ENCODE measurements around the gene NPPB. TPM values are rescaled to one million over a fixed set of nuclear protein-coding genes. Genes with fewer than 3 reads are reported as not detected.

Gene NPPB
- total RNA-seq, 1 donor: not detected

GRCh38 chr1:11888877-11889208 lies 30.1 kb upstream of the NPPB start:
- Histone ChIP-seq H3K27me3 (ENCODE audit: insufficient read depth, low read length) (peaks cover 5% of the 10 kb centered on the region), H3K9me3 (ENCODE audit: low read depth, low read length) (no peaks in the 10 kb centered on the region), H3K4me3 (ENCODE audit: insufficient read depth, low read length) (no peak overlapping the region), H3K4me1 (ENCODE audit: insufficient read depth, low read length) (no peaks in the 10 kb centered on the region), H3K27ac (ENCODE audit: low read depth, low read length) (no peak overlapping the region), H3K4me2 (ENCODE audit: insufficient read depth, low read length) (no peak overlapping the region), H2AFZ (ENCODE audit: low read length) (no peak overlapping the region), H3K79me2 (ENCODE audit: insufficient read depth, low read length) (no peaks in the 10 kb centered on the region), H3K36me3 (ENCODE audit: insufficient read depth, low read length) (no peaks in the 10 kb centered on the region), H4K20me1 (ENCODE audit: insufficient read depth, low read length) (no peaks in the 10 kb centered on the region)
- no peak for TF ChIP-seq CTCF (IDR thresholded peaks at IDR 0.05; ENCODE audit: extremely low read depth, low read depth, low read length)
- no peak for DNase-seq (ENCODE audit: insufficient read length, low spot score, missing footprints)

- Histone ChIP-seq H3K36me3 (ENCODE audit: insufficient read depth, low read length) (no peaks in the 10 kb centered on the region), H3K27me3 (ENCODE audit: insufficient read depth, low read length) (peaks cover 5% of the 10 kb centered on the region), H3K4me3 (ENCODE audit: insufficient read depth, low read length) (no peak overlapping the region), H3K79me2 (ENCODE audit: insufficient read depth, low read length) (no peaks in the 10 kb centered on the region), H3K9me3 (ENCODE audit: low read depth, low read length) (no peaks in the 10 kb centered on the region), H4K20me1 (ENCODE audit: insufficient read depth, low read length) (no peaks in the 10 kb centered on the region), H3K27ac (ENCODE audit: low read depth, low read length) (no peak overlapping the region), H3K4me2 (ENCODE audit: insufficient read depth, low read length) (no peak overlapping the region), H3K4me1 (ENCODE audit: insufficient read depth, low read length) (no peaks in the 10 kb centered on the region), H2AFZ (ENCODE audit: low read length) (no peak overlapping the region)
- no peak for TF ChIP-seq CTCF (IDR thresholded peaks at IDR 0.05; ENCODE audit: extremely low read depth, low read depth, low read length)
- DNase-seq (ENCODE audit: insufficient read length, low spot score, missing footprints): peak; percentile 67
These were observed 29.6 kb upstream of the NPPB start for GRCh38 chr1:11888206-11888876.

- H3K4me3 ChIP-seq (ENCODE audit: insufficient read depth, low read length): no peak overlapping the region
- peaks cover 5% of the 10 kb centered on the region for H3K27me3 ChIP-seq (ENCODE audit: insufficient read depth, low read length)
- H2AFZ ChIP-seq (ENCODE audit: low read length): no peak overlapping the region
- H3K79me2 ChIP-seq (ENCODE audit: insufficient read depth, low read length): no peaks in the 10 kb centered on the region
- H3K27ac ChIP-seq (ENCODE audit: low read depth, low read length): no peak overlapping the region
- no peaks in the 10 kb centered on the region for H4K20me1 ChIP-seq (ENCODE audit: insufficient read depth, low read length)
- H3K4me1 ChIP-seq (ENCODE audit: insufficient read depth, low read length): no peaks in the 10 kb centered on the region
- H3K4me2 ChIP-seq (ENCODE audit: insufficient read depth, low read length): no peak overlapping the region
- H3K36me3 ChIP-seq (ENCODE audit: insufficient read depth, low read length): no peaks in the 10 kb centered on the region
- TF ChIP-seq CTCF (IDR thresholded peaks at IDR 0.05; ENCODE audit: extremely low read depth, low read depth, low read length): no peak
- peak; percentile 26 for DNase-seq (ENCODE audit: insufficient read length, low spot score, missing footprints)
- no peaks in the 10 kb centered on the region for H3K9me3 ChIP-seq (ENCODE audit: low read depth, low read length)
These were observed 28.9 kb upstream of the NPPB start for GRCh38 chr1:11887666-11888007.

- Histone ChIP-seq H3K36me3 (ENCODE audit: insufficient read depth, low read length) (no peaks in the 10 kb centered on the region), H4K20me1 (ENCODE audit: insufficient read depth, low read length) (no peaks in the 10 kb centered on the region), H3K79me2 (ENCODE audit: insufficient read depth, low read length) (no peaks in the 10 kb centered on the region), H3K27me3 (ENCODE audit: insufficient read depth, low read length) (peaks cover under 1% of the 10 kb centered on the region), H2AFZ (ENCODE audit: low read length) (no peak overlapping the region), H3K9me3 (ENCODE audit: low read depth, low read length) (no peaks in the 10 kb centered on the region), H3K4me3 (ENCODE audit: insufficient read depth, low read length) (no peak overlapping the region), H3K4me1 (ENCODE audit: insufficient read depth, low read length) (no peaks in the 10 kb centered on the region), H3K27ac (ENCODE audit: low read depth, low read length) (no peak overlapping the region), H3K4me2 (ENCODE audit: insufficient read depth, low read length) (no peak overlapping the region)
- no peak for TF ChIP-seq CTCF (IDR thresholded peaks at IDR 0.05; ENCODE audit: extremely low read depth, low read depth, low read length)
- DNase-seq (ENCODE audit: insufficient read length, low spot score, missing footprints): peak; percentile 63
These were observed 28.4 kb upstream of the NPPB start for GRCh38 chr1:11886986-11887665.

Measured in osteoblast (primary cell).